Astrocyte of the cerebellum (primary cell): ENCODE measurements around the gene HEXB.

ENCODE experiments used
- DNase-seq: peaks from one replicate; pipeline ENCODE4 v3.0.0-alpha.2; 2011; ENCODE audit warnings: low read depth
- H3K4me3 ChIP-seq: 2 replicates; pipeline ENCODE4 v1.5.1; 2011; ENCODE audit warnings: mild to moderate bottlenecking, low read depth, low read length, moderate library complexity
- CTCF ChIP-seq: IDR thresholded peaks from 2 replicates; pipeline ENCODE4 v1.5.1; 2012; ENCODE audit warnings: low read length, low read depth, moderate library complexity, mild to moderate bottlenecking; ENCODE audit errors: missing control alignments
- in situ Hi-C: cut with HindIII; loops from 2 replicates; pipeline ENCODE4 v1.10.0; 2017; ENCODE audit warnings: low sequenced_read_pairs

Gene HEXB

GRCh38 chr5:74665273-74665672 is 19.8 kb upstream of the HEXB start:
- H3K4me3 ChIP-seq = no peak overlapping the region
- no peak for DNase-seq
- TF ChIP-seq CTCF = no peak
- in situ Hi-C loops = loop anchor here (25.0 kb wide), 1 partner anchor 1078 kb away; no protein-coding TSS in a partner anchor

- in situ Hi-C loops = loop anchor here (25.0 kb wide), 1 partner anchor 1079 kb away; no protein-coding TSS in a partner anchor
- no peak overlapping the region for H3K4me3 ChIP-seq
Observed at GRCh38 chr5:74665816-74666215, 19.2 kb upstream of the HEXB start.

GRCh38 chr5:74667396-74667795 is 17.6 kb upstream of the HEXB start:
- in situ Hi-C loops = loop anchor here (25.0 kb wide), 1 partner anchor 1080 kb away; no protein-coding TSS in a partner anchor
- DNase-seq = no peak
- no peak for TF ChIP-seq CTCF

More at GRCh38 chr5:74665816-74666215, 19.2 kb upstream of the HEXB start:
- no peak for DNase-seq
- no peak for TF ChIP-seq CTCF

GRCh38 chr5:74669821-74670220 is 15.2 kb upstream of the HEXB start:
- DNase-seq = no peak
- TF ChIP-seq CTCF = no peak
- in situ Hi-C loops = loop anchor here (25.0 kb wide), 1 partner anchor 1083 kb away; no protein-coding TSS in a partner anchor
- H3K4me3 ChIP-seq = no peak overlapping the region

More at GRCh38 chr5:74667396-74667795, 17.6 kb upstream of the HEXB start:
- no peak overlapping the region for H3K4me3 ChIP-seq

GRCh38 chr5:74670396-74671038 is 14.5 kb upstream of the HEXB start:
- no peak overlapping the region for H3K4me3 ChIP-seq
- in situ Hi-C loops = loop anchor here (25.0 kb wide), 1 partner anchor 1083 kb away; no protein-coding TSS in a partner anchor
- TF ChIP-seq CTCF = no peak

GRCh38 chr5:74672215-74672877 is 12.7 kb upstream of the HEXB start:
- no peak for DNase-seq
- no peak for TF ChIP-seq CTCF
- in situ Hi-C loops = loop anchor here (25.0 kb wide), 1 partner anchor 1085 kb away; no protein-coding TSS in a partner anchor

More at GRCh38 chr5:74670396-74671038, 14.5 kb upstream of the HEXB start:
- no peak for DNase-seq

More at GRCh38 chr5:74672215-74672877, 12.7 kb upstream of the HEXB start:
- no peak overlapping the region for H3K4me3 ChIP-seq
